Stomach (tissue), 9 donors: Measurements from ENCODE around the gene TLK1. TPM values are rescaled to one million over a fixed set of nuclear protein-coding genes. Genes with fewer than 3 reads are reported as not detected.

ENCODE experiments used
- DNase-seq, 2 donors: peaks; one replicate each; pipeline versions ENCODE4 v3.0.0 to v3.0.0-alpha.2; 2013 to 2019
- H3K27ac ChIP-seq, 5 donors: fragments of 200-600 bp in 4 of 5; sonication (generic) in 4 of 5; one replicate each; pipeline ENCODE4 v1.5.1; 2013 to 2019; ENCODE audit warnings: mild to moderate bottlenecking in 1 of 5, moderate library complexity in 1 of 5
- H3K27me3 ChIP-seq, 3 donors: fragments of 200-600 bp; sonication (generic); one replicate each; pipeline ENCODE4 v1.5.1; 2017 to 2019; ENCODE audit warnings: mixed run types in 1 of 3
- H3K36me3 ChIP-seq, 4 donors: fragments of 200-600 bp; sonication (generic); 1 replicate in 3 of 4; 2 replicates in 1 of 4; pipeline ENCODE4 v1.5.1; 2016 to 2019
- H3K4me1 ChIP-seq, 4 donors: fragments of 200-600 bp; sonication (generic); one replicate each; pipeline ENCODE4 v1.5.1; 2016 to 2019
- H3K4me3 ChIP-seq, 4 donors: fragments of 200-600 bp; sonication (generic) in 3 of 4; one replicate each; pipeline ENCODE4 v1.5.1; 2016 to 2019; ENCODE audit warnings: mild to moderate bottlenecking in 1 of 4
- H3K9me3 ChIP-seq, 4 donors: fragments of 200-600 bp; sonication (generic); one replicate each; pipeline ENCODE4 v1.5.1; 2016 to 2019
- CTCF ChIP-seq, 7 experiments: fragments of 450-650 bp in 4 of 7; fragments of 200-600 bp in 3 of 7; sonication (generic) in 3 of 7; IDR thresholded peaks; one replicate each; pipeline ENCODE4 v1.5.1; 2016 to 2019; ENCODE audit warnings: antibody characterized with exemption in 7 of 7, control low read depth in 2 of 7, mild to moderate bottlenecking in 1 of 7
- EP300 ChIP-seq: sonication (generic); formaldehyde crosslinking; IDR thresholded peaks from one replicate; pipeline ENCODE4 v1.6.1; 2017; ENCODE audit warnings: antibody characterized with exemption
- POLR2A ChIP-seq, 4 donors: fragments of 450-650 bp; IDR thresholded peaks; one replicate each; pipeline ENCODE4 v1.6.1; 2016; ENCODE audit warnings: antibody characterized with exemption in 4 of 4, control low read depth in 2 of 4, mild to moderate bottlenecking in 1 of 4, moderate library complexity in 1 of 4
- POLR2AphosphoS5 ChIP-seq, 3 donors: sonication (generic); formaldehyde crosslinking; IDR thresholded peaks; one replicate each; pipeline ENCODE4 v1.6.1; 2016; ENCODE audit warnings: antibody characterized with exemption in 3 of 3
- WGBS, 5 donors: extraction: QIAGEN DNeasy Blood & Tissue Kit in 3 of 5; methylation state at CpG; one replicate each; pipeline versions ENCODE4 v1.1.5 to v1.1.7; 2013 to 2018; 5-methylcytosine and 5-hydroxymethylcytosine counted together
- intact Hi-C: fragments of 100-400 bp; cut with DNase I; formaldehyde crosslinking; loops from one replicate; pipeline ENCODE4 v1.15.1; 2023; ENCODE audit warnings: low total_unique reads
- polyA plus RNA-seq, 3 donors: library from polyadenylated mRNA; stranded (reverse); fragments of 200-250 nt; gene quantifications; one replicate each; pipeline ENCODE4 v1.2.3, GENCODE V29; 2013
- total RNA-seq, 5 donors: library from RNA; depleted of rRNA; stranded (reverse); fragments of >200 nt; gene quantifications; one replicate each; pipeline versions ENCODE4 v1.1.0 to v1.2.3, GENCODE V29; 2014 to 2016
- donor health status: healthy with polysubstance abuse.
- donor health status: Bipolar disorder and iron deficiency.
- donor health status: healthy.

TLK1 gene
- total and polyA plus RNA-seq, 8 donors = 10.1 to 135 (median 14.4) TPM

GRCh38 chr2:171147081-171147480 lies 13.6 kb downstream of the TLK1 start:
- Histone ChIP-seq H3K27ac (peak overlapping the region in 2 of 5 donors; percentile 36 to 52), H3K4me3 (no peak overlapping the region), H3K36me3 (no peaks in the 10 kb centered on the region), H3K9me3 (no peaks in the 10 kb centered on the region), H3K27me3 (no peaks in the 10 kb centered on the region), H3K4me1 (peaks cover 13 to 84% (median 50%) of the 10 kb centered on the region in 4 donors)
- no peak for TF ChIP-seq POLR2A (IDR thresholded peaks at IDR 0.05)
- no peak for TF ChIP-seq CTCF (IDR thresholded peaks at IDR 0.05)
- no peak for TF ChIP-seq POLR2AphosphoS5 (IDR thresholded peaks at IDR 0.05)
- TF ChIP-seq EP300 = no peak
- no peak for DNase-seq
- intact Hi-C loops = no loop called here
- 38 to 74% (median 43%) methylated on average over 2 of the region's 2 CpGs for WGBS, 5 donors

- Histone ChIP-seq H3K36me3 (no peaks in the 10 kb centered on the region), H3K9me3 (no peaks in the 10 kb centered on the region), H3K27ac (peak overlapping the region in 2 of 5 donors; percentile 36 to 52), H3K27me3 (no peaks in the 10 kb centered on the region), H3K4me1 (peaks cover 18 to 87% (median 51%) of the 10 kb centered on the region in 4 donors), H3K4me3 (no peak overlapping the region)
- peak in 1 of 2 donors; percentile 60 for DNase-seq
- 17 to 46% (median 31%) methylated on average over 1 of the region's 1 CpG for WGBS, 5 donors
- TF ChIP-seq POLR2AphosphoS5 (IDR thresholded peaks at IDR 0.05) (no peak), POLR2A (IDR thresholded peaks at IDR 0.05) (no peak), CTCF (IDR thresholded peaks at IDR 0.05) (no peak), EP300 (no peak)
- intact Hi-C loops = no loop called here
These were observed 14.1 kb downstream of the TLK1 start for GRCh38 chr2:171146633-171147032.

- TF ChIP-seq POLR2A (IDR thresholded peaks at IDR 0.05) = no peak
- TF ChIP-seq CTCF (IDR thresholded peaks at IDR 0.05) = no peak
- no peak for TF ChIP-seq EP300
- no peak for TF ChIP-seq POLR2AphosphoS5 (IDR thresholded peaks at IDR 0.05)
- intact Hi-C loops = no loop called here
- Histone ChIP-seq H3K36me3 (no peaks in the 10 kb centered on the region), H3K4me3 (no peak overlapping the region), H3K4me1 (peaks cover 22 to 91% (median 56%) of the 10 kb centered on the region in 4 donors), H3K9me3 (no peaks in the 10 kb centered on the region), H3K27me3 (no peaks in the 10 kb centered on the region), H3K27ac (peak overlapping the region in 2 of 5 donors; percentile 28 to 52)
- WGBS, 5 donors = 77 to 90% (median 85%) methylated on average over 2 of the region's 2 CpGs
- no peak for DNase-seq
These were observed 14.6 kb downstream of the TLK1 start for GRCh38 chr2:171146071-171146470.

DNA sequence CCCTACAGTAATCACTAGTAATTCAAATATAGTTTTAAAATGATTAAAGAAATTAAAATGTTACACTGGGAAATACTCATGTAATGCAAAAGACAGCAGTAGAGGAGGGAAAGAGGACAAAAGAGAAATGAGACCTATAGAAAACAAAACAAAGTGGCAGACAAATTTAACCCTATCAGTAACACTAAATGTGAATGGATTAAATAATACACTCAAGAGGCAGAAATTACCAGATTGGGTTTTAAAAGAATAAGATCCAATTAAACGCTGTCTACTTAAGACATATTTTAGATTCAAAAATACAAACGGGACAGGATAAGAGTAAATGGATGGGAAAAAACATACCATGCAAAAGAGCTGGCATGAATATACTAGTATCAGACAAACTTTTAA lies 17.0 kb downstream of the TLK1 start:
- H3K9me3 ChIP-seq = no peaks in the 10 kb centered on the region
- no peak for DNase-seq
- 86 to 91% (median 89%) methylated on average over 2 of the region's 2 CpGs for WGBS, 5 donors
- intact Hi-C loops = no loop called here
- no peak overlapping the region for H3K27ac ChIP-seq
- no peak overlapping the region for H3K4me3 ChIP-seq
- no peaks in the 10 kb centered on the region for H3K36me3 ChIP-seq
- TF ChIP-seq EP300 (no peak), CTCF (IDR thresholded peaks at IDR 0.05) (no peak), POLR2AphosphoS5 (IDR thresholded peaks at IDR 0.05) (no peak), POLR2A (IDR thresholded peaks at IDR 0.05) (no peak)
- H3K4me1 ChIP-seq = peaks cover 18 to 88% (median 53%) of the 10 kb centered on the region in 4 donors
- no peaks in the 10 kb centered on the region for H3K27me3 ChIP-seq
